ENCODE measurements around the gene CASP3. TPM values are rescaled to one million over a fixed set of nuclear protein-coding genes. Genes with fewer than 3 reads are reported as not detected.

Gene CASP3
- total RNA-seq, result 60.5 TPM

DNA sequence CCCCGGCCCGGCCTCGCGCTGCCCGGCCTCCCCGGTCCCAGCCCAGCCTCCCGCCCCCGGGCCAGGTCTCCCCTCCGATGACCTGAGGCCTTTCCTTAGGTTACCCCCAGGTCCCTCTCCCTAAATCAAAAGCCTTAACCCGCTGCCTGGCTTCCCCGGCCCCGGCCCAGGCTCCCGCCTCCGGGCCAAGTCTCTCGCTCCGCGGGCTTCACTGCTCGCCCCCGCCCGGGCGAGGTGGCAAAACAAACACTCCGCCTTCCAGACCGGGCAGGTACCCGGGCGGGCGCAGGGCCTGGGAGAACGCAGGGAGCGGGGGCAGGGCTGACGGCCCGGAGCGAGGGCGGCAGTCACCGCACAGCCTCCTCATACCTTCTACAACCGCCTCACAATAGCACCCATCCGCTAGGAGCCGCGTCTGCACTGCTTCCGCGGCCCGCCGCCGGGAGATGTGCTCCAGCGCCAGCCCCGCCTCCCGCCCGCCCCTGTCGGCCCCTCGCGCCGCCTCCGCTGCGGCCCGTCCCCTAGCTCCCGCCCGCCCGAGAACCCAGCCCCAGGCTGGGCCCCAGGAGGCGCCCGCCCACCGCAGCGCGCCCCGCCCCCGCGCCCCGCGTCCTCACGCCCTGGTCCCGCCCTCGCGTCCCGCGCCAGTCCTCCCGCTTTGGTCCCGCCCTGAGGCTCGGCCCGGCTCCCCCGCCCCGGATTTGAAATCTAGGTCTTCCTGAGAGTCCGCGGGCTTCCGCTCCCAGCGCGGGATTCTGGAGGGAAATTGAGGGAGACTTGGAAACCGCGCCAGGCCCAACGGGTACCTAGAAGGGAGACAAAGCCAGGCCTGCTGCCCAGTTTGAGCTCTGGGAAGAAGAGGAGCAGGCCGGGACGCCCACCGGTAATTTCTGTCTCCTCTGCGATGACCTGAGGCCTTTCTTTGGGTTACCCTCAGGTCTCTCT lies at the start of gene CASP3, which contains the start of gene PRIMPOL:
Gene CASP3, minus strand, starts transcription at position 422 of the 945 bp plus-strand sequence. CDS start 10,994 bp downstream, outside the sequence.
Gene PRIMPOL, plus strand, starts transcription at position 713 of the 945 bp plus-strand sequence. CDS start 7,403 bp downstream, outside the sequence.
- peak; percentile 97 for DNase-seq

DNA sequence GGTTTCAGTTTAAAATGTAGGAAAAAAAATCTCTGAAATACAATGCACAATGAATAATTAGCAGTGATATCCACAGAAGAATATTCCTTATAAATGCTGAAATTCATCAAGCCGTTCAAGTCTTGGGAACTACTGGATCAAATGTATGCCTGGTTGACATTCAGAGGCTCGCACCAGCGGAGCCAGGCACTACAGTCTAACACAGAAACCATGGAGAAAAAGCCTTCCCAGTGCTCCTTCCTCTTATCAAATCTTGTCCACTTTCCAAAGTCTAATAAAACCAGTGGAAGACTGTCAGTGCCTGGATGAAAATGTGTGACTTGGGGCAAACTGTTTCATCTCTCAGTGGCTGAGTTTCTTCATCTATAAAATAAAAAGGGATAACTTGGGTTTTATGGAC lies 48.7 kb upstream of the CASP3 start:
- DNase-seq, result no peak

DNA sequence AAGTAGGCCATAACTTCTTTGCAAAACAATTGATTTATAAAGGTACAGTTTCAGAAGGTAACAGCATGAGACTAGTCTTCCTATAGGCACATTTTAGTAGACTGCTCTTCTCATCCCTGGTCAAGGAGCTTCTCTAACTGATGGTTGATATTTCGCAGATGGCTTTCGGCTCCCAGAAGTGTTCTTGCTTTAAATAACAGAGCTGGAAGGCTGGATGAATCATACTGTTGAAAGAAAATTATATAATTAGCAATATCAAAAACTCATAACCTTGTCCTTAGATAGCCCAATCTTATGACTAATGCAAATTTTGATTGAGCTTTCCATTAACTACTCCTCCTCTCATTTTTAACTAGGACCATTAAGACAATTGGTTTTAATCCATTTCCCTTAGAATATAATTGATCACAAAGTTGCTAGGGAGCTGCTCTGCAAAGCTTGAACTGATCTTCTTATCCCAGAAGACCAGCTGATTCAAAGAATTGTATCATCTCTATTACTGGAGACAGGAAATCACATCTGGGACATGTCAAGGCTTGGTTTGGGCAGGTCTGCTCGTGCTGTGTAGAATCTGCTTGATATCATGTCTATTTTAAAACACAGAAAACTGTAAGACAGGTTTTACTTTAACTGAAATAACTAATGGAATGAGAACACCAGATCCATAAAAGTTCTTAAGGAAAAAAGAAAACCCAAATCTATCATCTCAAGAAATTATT lies 46.1 kb upstream of the CASP3 start:
- no peak for DNase-seq

DNA sequence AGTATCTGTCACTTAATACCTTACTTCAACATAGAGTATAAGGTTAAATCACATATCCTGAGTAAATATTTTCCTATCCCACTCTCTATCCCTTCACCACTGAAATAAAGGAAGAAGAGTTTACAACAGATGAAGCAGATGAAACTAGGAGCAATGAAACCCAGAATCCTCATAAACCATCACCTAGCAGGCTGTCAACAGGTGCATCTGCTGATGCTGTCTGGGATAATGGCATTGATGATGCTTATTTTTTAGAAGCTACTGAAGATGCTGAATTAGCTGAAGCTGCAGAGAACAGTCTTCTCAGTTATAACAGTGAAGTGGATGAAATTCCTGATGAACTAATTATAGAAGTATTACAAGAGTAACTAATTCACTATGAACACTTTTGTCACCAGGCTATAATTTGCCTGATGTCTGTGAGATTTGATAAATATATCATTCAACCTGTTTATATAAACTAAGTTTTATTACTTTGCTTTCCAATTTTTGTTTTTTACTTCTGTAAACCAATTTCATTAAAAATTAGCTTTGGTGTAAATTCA lies 45.2 kb upstream of the CASP3 start:
- DNase-seq, result no peak

DNA sequence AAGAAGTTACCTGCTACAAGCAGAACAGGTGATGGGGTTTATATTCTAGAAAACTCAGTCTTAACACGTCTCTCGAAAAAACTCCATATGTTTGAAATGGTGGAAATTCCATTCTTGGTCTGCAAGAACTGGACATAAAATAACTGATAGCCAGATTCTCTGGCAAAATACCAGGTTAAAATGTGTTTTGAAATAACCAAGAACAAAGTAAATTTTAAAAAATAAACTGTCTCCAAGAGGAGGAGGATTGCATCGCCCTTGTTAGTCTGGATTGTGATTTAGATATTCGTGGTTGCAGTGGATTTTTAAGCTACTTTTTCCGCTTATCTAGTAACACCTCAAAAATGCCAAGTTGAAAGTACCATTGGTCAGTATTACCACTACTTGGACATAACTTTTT lies 43.8 kb upstream of the CASP3 start:
- DNase-seq, result no peak

DNA sequence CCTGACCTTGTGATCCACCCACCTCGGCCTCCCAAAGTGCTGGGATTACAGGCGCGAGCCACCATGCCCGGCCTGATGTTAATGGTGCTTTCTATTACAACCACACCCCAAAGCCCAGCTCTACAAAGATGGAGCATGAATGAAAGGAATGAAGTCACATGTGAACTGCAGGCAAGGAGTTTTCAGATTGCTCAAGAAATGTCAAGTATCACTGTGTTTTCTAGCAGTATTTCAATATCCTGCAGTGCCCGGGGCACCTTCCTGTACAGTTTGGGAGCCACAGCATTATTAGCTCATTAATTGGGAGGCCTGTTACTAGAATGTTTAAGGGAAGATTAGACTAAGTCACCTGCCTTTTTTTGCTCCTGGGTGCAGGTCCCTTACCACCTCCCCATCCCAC lies 40.4 kb upstream of the CASP3 start:
- DNase-seq, result no peak

DNA sequence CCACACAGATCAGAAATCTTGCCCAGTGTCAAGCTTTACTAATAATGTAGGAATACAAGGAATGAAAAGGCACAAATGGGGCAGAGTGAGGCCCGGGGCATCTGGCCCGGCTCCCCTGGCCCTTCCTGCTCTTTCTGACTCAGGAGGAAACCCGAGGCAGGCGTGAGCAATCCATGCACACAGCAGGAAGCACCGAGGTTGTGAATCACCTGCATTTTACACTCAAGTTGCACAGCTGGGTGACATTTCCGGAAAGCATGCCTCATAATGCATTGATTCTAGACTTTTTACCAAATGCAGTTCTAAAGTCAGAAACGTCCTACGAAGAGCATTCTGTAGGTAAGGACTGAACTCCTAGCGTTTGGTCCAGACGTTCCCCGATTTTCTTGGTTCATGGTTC lies 39.2 kb upstream of the CASP3 start:
- no peak for DNase-seq

DNA sequence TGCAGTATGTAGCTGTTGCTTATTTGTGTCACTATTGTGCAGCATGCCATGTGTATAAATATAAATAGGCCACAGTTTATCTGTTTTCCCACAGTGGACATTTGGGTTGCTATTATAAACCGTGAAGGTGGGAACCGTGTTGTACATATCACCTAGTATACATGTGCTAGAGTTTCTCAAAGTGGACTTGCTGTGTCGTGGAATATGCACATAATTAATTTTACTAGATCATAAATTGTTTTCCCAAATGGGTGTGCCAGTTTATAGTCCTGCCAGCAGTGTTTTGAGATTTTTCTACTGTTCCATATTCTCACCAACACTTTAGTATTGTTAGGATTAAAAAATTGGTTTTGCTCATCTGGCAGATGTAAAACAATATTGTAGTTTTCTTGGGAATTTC lies 38.8 kb upstream of the CASP3 start:
- no peak for DNase-seq

DNA sequence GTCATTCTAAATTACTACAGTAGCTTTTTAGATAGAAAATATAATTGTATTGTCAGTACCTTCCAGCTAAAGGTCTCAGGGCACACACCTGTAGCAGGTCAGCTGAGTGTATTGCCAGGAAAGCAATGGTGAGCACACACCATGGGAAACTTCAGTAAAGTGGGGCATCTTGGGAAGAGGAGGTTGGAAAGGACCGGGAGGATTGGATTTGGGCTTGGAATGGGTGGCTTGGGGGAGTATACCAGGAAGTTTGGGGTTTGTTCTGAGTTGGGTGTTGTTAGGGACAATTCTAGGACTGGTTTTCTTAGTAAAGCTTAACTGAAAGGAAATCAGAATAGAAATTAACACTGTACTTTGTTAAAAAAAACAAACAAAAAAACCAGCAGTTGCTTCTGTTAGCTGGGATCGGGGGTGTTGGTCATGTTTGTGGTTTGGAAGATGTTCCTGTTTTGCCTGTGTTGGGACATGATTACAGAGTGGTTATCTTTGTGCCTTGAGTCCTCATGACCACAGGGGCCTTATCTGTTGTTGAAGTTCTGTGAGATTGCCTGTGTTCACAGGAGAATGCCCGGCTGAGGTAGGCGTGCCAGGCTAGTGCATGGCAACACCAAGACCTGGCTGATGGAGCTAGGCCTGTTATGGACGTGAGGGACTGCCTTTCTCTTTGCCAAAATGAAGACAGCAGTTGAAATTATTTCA lies 35.4 kb upstream of the CASP3 start:
- DNase-seq, result no peak

DNA sequence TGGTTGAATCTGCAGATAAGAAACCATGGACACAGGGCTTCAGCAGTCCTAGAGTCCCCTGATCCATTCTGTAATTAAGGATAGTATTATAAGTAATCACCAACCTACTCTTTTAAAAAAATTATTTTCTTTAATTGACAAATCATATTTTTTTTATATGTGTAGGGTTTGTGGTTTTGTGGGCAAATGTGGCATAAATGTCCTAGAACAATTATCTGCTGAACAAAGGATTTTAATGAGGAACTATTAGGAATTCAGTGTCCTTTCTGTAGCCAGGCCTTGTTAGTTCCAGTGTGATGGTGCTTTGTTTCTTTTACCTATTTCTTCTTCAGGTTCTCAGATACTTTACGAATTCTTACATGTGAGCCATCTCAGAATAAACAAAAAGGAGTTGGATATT lies 32.7 kb upstream of the CASP3 start:
- DNase-seq, result no peak

DNA sequence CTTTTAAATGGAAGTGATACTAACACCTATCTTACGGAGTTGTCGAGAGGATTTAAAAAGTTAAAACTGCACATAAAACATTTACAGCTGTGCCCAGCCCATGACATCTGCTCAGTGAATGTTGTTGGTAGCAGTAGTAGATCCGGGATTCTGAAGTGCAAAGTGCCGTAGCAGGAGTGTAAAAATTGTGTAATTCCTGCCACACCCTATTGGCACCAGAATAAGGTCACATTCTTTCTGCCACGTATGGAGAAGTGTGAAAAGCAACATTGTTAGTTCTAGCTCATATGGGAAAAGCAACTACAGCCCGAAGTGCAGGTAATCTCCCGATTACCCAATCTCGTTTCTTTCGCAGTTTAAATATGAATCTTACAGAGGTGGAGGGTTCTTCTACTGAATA lies 31.5 kb upstream of the CASP3 start:
- DNase-seq, result no peak

DNA sequence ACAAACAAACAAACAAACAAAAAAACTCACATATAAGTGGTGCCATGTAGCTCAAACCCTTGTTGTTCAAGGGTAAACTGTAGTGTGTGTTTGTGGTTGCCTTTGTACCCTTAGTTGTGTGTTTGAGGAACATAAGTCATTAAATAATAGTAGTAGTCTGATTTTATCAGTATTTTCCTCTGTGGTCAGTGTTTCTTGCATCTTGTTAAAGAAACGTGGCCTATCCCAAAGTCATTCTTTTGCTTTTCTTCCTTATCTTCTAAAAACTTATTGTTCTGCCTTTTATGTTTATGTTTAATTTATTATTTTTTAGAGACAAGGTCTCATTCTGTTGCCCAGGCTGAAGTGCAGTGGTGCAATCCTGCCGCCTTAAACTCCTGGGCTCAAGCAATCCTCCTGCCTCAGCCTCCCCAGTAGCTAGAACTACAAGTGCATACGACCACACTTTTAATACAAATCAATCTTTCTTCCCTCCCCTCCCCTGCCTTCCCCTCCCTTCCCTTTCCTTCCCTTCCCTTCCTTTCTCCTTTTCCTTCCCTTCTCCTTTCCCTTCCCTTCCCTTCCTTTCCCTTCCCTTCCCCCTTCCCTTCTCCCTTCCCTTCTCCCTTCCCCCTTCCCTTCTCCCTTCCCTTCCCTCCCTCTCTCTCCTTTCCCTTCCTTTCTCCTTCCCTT lies 26.7 kb upstream of the CASP3 start:
- DNase-seq, result no peak

DNA sequence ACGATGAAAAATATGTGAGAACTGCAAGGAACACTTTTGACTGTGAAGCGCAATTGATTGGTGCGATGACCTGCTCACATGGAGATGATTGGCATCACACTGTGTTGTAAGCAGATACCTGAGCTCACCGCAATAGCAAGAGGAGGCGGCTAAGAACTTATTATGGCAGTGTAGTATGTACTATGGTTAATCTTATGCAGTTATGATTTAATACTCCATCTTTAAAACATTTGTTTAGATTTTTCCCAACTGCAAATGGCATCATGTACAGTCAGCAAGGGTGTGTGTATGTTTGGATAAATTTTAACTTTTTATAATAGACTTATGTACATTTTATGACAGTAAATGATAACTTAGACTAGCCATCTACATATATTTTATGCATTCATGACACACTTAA lies 25.8 kb upstream of the CASP3 start:
- no peak for DNase-seq

DNA sequence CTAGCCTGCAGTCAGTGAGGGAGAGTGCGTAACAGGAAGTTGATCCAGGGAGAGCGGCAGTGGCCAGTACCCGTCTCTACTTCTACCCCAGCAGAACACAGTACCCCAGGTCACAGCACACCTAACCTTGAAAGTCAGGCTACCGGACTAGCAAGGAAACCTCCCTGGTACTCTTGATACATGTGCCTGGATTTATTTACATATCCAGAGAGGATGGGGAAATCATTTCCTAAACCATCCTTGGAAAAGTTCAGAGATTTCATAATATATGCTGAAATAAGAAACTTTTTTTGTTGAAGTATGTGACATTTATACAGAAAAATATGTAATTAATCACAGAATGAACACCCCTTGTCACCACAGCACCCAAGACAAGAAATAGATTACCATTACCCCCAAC lies 24.8 kb upstream of the CASP3 start:
- DNase-seq, result no peak

DNA sequence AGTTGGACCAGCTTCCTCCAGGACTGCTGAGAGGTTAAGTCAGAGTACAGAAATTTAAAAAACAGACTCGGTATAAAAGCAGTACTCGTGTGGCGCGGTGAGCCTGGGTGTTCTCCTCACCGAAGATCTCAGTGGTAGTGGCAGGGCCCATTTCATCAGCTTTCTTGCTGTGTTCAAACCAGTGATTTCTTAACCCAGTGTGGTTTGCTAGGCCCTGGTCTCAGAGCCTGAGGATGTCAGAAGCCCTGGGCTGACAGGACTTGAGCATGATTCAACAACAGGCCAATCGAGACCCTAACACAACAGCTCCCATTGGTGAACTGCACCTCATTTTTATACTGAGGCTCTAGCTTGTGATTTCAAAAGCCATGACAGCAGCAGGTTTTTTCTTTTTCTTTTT lies 23.5 kb upstream of the CASP3 start:
- no peak for DNase-seq

DNA sequence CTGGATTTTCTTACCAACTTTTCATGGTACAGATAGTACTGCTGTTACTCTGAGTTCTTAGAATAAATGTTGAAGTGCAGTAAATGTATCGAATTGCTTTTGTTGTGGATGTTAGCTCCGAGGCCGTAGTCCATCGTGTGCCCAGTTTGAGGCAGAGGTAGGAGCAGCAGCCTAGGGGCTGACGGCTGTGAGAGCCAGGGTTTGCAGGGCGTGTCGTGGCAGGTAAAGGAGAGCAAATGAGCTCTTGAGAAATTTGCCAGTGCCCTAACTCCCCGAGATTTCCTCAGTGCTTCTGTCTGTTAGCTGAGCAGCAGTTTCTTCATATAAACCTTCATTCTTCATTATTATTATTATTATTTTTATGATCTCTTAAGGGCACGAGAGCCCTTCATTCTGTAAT lies 21.9 kb upstream of the CASP3 start:
- DNase-seq, result no peak

DNA sequence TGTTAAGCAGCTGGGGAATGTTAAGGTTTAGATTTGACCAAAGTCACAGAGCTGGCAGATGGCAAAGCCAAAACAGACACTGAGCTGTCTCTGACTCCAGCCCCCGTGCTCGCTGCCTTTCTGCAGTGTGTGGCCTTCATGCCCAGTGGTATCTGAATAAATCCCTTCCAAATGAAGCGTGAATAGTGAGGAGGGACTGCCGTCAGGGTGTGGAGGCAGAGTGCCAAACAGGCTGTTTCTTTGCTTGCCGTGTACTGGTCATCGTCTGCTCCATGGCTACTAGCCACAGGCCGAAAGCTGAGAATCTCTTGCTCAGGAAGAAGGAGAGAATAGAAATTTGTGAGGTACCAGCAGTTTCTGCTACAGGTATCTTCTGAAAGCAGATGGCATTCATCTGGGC lies 20.0 kb upstream of the CASP3 start:
- no peak for DNase-seq

DNA sequence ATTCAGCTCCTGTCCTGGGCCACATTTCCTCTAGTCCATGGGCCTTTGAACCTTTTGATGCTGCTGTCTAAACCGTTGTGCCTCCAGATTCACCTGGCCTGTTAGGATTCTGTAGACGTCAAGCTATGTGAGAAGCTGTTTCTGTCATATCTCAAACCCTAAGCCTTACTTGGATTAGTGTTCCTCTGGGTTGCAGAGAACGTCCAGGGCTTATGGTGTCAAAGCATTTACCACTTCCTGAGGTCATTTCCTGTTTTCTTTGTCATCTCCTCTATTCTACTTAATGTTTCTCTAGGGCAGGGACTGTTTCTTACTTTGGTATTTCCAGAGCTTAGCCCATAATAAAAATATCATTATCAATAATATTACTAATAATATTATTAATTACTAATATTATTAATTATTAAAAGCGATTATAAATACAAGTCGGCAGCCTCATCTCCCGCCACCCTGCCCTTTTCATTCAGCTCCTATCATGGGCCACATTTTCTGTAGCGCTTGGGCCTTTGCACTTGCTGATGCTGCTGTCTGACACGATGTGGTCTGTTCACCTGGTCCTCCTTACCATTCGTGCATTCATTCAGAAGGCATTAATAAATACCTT lies 19.4 kb upstream of the CASP3 start:
- DNase-seq, result no peak

DNA sequence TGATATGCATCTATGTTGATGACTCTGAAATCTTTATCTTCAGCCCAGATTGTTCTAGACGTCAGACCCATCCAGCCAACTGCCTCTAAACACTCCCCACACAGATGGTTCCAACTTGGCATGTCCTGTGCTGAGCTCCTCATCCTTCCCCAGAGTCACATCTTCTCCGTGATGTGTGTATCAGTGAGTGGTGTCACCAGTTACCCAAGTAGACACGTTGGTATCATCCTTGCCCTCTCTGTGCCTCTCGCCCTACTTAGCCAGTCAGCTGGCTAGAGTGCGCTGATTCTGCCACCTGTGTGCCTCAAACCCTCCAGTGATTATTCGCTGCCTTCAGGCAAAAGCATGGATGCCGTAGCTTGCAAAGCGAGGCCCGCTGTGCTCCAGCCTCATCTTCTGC lies 18.8 kb upstream of the CASP3 start:
- no peak for DNase-seq

DNA sequence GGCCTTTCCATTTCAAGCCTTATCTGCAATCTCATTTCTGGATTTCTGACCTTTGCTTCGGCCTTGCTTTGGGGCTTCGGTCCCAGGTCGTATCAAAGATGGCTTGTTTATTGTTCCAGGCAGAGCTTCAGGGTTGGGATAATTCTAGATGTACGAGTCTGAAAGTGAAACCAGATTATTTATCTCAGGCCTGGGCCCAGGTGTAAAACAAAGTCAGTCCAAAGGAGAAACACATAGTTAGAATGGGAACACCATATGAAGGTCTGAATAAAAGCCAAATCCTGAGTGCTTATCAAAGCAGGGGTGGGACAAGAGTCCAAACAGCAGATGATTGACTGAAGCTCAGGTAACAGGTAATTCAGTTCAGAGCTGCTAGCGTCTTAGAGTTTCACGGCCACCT lies 17.4 kb upstream of the CASP3 start:
- DNase-seq, result no peak

DNA sequence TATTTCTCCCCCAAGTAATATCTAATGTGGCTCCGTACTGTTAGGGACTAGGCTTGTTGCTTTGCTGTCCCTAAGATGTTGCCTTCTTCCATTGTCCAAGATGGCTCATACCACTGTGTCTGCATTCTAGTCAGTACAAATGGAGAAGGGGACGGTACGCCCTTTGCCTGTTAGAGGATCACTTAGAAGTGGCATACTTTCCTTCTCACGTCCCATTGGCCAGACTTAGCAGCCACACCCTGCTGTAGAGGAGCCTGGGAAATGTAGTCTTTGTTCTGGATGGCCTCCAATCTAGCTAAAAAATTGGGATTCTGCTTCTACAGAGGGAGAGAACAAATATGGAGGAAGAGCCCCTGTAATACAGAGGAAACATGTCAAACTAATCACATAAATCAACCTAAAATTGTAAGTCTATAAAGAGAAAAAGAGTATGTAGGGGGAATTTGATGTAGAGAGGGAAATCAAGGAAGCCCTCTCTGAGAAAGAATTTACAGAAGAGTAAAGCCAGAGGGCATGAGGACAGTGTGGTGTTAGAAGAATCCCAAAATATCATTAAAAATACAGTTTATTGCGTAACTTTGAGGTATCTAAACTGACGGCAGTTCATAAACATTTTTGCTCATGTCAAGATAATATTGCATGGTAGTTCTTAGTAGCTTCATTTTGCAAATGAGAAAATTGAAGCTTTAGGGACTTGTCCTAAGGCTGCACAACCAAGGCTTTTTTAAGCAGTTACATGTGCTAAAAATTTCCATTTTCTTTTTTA lies 15.4 kb upstream of the CASP3 start:
- no peak for DNase-seq
